ENCODE measurements around the gene RPL13. TPM values are rescaled to one million over a fixed set of nuclear protein-coding genes. Genes with fewer than 3 reads are reported as not detected.

Gene RPL13
- total and polyA plus RNA-seq, 4 donors = 699 to 2,663 (median 1,571) TPM

DNA sequence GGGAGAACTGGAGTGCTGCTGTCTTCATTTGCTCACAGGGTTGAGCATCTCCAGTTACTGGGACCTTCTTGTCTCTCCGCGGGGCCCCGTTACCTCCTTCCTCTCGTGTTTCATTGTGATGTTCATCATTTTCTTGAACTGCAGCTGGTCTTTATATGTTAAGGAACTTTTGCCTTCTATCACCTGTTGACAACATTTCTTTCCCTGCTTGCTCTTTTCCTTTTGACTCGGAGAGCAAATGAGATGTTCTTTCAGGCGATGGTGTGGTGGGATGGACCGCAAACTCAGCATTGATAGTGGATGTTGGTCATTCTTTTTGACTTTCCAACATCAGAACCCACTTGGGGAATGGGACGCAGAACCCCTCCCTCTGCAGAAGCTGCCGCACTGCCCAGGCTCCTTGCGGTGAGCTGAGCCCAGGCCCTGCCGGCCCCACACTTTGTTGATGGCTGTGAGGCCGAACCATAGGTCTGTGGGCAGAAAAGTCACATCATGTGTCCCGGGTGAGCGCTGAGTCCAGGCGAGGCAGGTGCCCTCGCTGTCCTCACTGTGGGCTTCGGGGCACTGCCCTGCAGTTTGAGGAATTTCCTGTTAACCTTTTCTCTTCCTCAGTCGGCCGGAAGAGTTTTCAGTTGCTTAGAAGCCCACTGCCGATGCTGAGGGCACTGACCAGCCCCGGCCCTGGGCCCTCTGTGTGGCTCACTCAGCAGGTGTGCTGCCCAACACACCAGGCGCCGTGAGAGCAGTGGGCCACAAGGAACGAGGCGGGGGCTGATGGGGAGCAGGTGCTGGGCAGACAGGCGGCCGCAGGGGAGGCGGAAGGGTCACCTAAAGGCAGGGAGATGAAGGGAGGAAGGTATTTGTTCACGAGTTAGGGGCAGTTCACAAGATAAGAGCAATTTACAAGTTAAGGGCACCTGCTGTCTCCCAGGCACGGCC is 7.4 kb downstream of the RPL13 start:
- TF ChIP-seq NR2F2 (IDR thresholded peaks at IDR 0.05) (no peak), RAD21 (IDR thresholded peaks at IDR 0.05) (no peak), GABPA (IDR thresholded peaks at IDR 0.05 in 1 of 2, conservative IDR thresholded peaks at IDR 0.05 in 1 of 2) (no peak), HNF4A (conservative IDR thresholded peaks at IDR 0.05) (no peak), JUND (IDR thresholded peaks at IDR 0.05) (no peak), RXRA (IDR thresholded peaks at IDR 0.05) (no peak), EGR1 (IDR thresholded peaks at IDR 0.05; ENCODE audit: low read depth in 2 of 2) (no peak), FOXA1 (IDR thresholded peaks at IDR 0.05) (no peak)
- TF ChIP-seq, protein P1, sequence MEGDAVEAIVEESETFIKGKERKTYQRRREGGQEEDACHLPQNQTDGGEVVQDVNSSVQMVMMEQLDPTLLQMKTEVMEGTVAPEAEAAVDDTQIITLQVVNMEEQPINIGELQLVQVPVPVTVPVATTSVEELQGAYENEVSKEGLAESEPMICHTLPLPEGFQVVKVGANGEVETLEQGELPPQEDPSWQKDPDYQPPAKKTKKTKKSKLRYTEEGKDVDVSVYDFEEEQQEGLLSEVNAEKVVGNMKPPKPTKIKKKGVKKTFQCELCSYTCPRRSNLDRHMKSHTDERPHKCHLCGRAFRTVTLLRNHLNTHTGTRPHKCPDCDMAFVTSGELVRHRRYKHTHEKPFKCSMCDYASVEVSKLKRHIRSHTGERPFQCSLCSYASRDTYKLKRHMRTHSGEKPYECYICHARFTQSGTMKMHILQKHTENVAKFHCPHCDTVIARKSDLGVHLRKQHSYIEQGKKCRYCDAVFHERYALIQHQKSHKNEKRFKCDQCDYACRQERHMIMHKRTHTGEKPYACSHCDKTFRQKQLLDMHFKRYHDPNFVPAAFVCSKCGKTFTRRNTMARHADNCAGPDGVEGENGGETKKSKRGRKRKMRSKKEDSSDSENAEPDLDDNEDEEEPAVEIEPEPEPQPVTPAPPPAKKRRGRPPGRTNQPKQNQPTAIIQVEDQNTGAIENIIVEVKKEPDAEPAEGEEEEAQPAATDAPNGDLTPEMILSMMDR (IDR thresholded peaks at IDR 0.05; ENCODE audit: low read depth, low read length, missing input control) = no peak
- TF ChIP-seq, protein P2, sequence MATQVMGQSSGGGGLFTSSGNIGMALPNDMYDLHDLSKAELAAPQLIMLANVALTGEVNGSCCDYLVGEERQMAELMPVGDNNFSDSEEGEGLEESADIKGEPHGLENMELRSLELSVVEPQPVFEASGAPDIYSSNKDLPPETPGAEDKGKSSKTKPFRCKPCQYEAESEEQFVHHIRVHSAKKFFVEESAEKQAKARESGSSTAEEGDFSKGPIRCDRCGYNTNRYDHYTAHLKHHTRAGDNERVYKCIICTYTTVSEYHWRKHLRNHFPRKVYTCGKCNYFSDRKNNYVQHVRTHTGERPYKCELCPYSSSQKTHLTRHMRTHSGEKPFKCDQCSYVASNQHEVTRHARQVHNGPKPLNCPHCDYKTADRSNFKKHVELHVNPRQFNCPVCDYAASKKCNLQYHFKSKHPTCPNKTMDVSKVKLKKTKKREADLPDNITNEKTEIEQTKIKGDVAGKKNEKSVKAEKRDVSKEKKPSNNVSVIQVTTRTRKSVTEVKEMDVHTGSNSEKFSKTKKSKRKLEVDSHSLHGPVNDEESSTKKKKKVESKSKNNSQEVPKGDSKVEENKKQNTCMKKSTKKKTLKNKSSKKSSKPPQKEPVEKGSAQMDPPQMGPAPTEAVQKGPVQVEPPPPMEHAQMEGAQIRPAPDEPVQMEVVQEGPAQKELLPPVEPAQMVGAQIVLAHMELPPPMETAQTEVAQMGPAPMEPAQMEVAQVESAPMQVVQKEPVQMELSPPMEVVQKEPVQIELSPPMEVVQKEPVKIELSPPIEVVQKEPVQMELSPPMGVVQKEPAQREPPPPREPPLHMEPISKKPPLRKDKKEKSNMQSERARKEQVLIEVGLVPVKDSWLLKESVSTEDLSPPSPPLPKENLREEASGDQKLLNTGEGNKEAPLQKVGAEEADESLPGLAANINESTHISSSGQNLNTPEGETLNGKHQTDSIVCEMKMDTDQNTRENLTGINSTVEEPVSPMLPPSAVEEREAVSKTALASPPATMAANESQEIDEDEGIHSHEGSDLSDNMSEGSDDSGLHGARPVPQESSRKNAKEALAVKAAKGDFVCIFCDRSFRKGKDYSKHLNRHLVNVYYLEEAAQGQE (IDR thresholded peaks at IDR 0.05) = no peak
- TF ChIP-seq, protein P3, sequence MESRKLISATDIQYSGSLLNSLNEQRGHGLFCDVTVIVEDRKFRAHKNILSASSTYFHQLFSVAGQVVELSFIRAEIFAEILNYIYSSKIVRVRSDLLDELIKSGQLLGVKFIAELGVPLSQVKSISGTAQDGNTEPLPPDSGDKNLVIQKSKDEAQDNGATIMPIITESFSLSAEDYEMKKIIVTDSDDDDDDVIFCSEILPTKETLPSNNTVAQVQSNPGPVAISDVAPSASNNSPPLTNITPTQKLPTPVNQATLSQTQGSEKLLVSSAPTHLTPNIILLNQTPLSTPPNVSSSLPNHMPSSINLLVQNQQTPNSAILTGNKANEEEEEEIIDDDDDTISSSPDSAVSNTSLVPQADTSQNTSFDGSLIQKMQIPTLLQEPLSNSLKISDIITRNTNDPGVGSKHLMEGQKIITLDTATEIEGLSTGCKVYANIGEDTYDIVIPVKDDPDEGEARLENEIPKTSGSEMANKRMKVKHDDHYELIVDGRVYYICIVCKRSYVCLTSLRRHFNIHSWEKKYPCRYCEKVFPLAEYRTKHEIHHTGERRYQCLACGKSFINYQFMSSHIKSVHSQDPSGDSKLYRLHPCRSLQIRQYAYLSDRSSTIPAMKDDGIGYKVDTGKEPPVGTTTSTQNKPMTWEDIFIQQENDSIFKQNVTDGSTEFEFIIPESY (IDR thresholded peaks at IDR 0.05) = no peak
- no peak overlapping the region for H3K4me3 ChIP-seq (ENCODE audit: low read depth in 1 of 3, low read length in 3 of 3)
- DNase-seq (ENCODE audit: low spot score) = no peak

DNA sequence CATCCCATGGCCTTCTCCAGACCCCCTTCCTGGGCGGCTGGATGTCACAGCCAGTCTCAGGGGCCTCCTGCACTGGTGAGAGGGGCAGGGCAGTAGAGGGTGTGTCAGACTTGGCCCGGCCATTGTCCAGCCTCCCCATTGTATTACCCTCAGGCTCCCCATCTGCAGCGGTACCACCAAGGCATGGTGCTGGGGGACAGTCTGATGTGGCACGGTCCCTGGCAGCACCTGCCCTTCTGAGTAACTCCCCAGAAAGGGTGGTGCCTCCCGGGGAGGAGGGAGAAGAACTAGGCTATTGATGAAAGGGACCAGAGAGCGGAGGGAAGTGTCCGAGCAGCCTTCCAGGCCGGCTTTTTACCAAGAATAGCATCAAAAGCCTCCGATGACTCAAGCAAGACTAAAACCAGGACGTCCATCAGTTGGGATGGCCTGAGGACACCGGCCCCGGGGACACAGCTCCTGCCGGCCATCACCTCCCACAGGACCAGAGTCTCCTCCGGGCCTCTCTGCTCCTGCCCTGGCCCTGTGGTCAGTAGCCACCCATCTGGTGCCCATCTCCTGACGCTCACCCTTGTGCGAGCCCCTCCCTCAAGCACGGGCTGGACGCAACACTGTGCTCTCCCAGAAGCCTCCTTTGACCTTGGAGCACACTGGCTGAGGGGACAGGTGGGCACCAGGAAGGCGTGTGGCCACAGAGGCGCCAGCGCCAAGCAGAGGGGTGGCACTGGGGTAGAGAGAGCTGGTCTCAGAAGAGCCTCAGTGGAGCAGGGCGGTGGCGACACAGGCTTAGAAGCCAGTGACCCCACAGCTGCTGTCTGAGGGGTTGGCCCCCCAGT is 9.2 kb downstream of the RPL13 start:
- H3K9ac ChIP-seq (ENCODE audit: low read depth in 1 of 2, low read length in 2 of 2) = no peak overlapping the region
- H3K9me3 ChIP-seq (ENCODE audit: control insufficient read depth in 4 of 4, low read length in 3 of 4) = no peaks in the 10 kb centered on the region
- no peak for DNase-seq (ENCODE audit: low spot score)
- no peaks in the 10 kb centered on the region for H3K27me3 ChIP-seq (ENCODE audit: control insufficient read depth in 4 of 4, insufficient read depth in 4 of 4, low read length in 3 of 4)
- WGBS = 84% methylated on average over 23 of the region's 23 CpGs
- H3K4me1 ChIP-seq (ENCODE audit: control insufficient read depth in 4 of 4, insufficient read depth in 4 of 4, low read length in 3 of 4) = peaks cover 8 to 25% (median 22%) of the 10 kb centered on the region in 4 donors
- no peak overlapping the region for H3K27ac ChIP-seq (ENCODE audit: low read depth in 1 of 2, low read length in 2 of 2)
- no peak overlapping the region for H3K4me3 ChIP-seq (ENCODE audit: low read depth in 1 of 3, low read length in 3 of 3)
- no peaks in the 10 kb centered on the region for H3K36me3 ChIP-seq (ENCODE audit: control insufficient read depth in 4 of 4, insufficient read depth in 3 of 4, low read depth in 1 of 4, low read length in 3 of 4)
- TF ChIP-seq HNF4G (IDR thresholded peaks at IDR 0.05) = no peak
- TF ChIP-seq, protein P4, sequence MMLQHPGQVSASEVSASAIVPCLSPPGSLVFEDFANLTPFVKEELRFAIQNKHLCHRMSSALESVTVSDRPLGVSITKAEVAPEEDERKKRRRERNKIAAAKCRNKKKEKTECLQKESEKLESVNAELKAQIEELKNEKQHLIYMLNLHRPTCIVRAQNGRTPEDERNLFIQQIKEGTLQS (IDR thresholded peaks at IDR 0.05) = no peak
- TF ChIP-seq, protein P1 (IDR thresholded peaks at IDR 0.05; ENCODE audit: low read depth, low read length, missing input control) = no peak
- TF ChIP-seq GABPA (IDR thresholded peaks at IDR 0.05 in 1 of 2, conservative IDR thresholded peaks at IDR 0.05 in 1 of 2) = no peak
- TF ChIP-seq RAD21 (IDR thresholded peaks at IDR 0.05) = no peak
- TF ChIP-seq, protein P3 (IDR thresholded peaks at IDR 0.05) = no peak
- TF ChIP-seq FOXA2 (IDR thresholded peaks at IDR 0.05) = no peak
- no peak for TF ChIP-seq EGR1 (IDR thresholded peaks at IDR 0.05; ENCODE audit: low read depth in 2 of 2)
- TF ChIP-seq, protein P5, sequence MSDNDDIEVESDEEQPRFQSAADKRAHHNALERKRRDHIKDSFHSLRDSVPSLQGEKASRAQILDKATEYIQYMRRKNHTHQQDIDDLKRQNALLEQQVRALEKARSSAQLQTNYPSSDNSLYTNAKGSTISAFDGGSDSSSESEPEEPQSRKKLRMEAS (IDR thresholded peaks at IDR 0.05) = no peak

More for the DNA sequence above, 7.4 kb downstream of the RPL13 start:
- H3K36me3 ChIP-seq (ENCODE audit: control insufficient read depth in 4 of 4, insufficient read depth in 3 of 4, low read depth in 1 of 4, low read length in 3 of 4) = peaks cover 6 to 16% (median 15%) of the 10 kb centered on the region in 4 donors
- no peak overlapping the region for H3K9ac ChIP-seq (ENCODE audit: low read depth in 1 of 2, low read length in 2 of 2)
- WGBS = 81% methylated on average over 30 of the region's 30 CpGs
- no peaks in the 10 kb centered on the region for H3K9me3 ChIP-seq (ENCODE audit: control insufficient read depth in 4 of 4, low read length in 3 of 4)
- peaks cover 10 to 42% (median 26%) of the 10 kb centered on the region in 4 donors for H3K4me1 ChIP-seq (ENCODE audit: control insufficient read depth in 4 of 4, insufficient read depth in 4 of 4, low read length in 3 of 4)
- H3K27ac ChIP-seq (ENCODE audit: low read depth in 1 of 2, low read length in 2 of 2) = no peak overlapping the region
- no peaks in the 10 kb centered on the region for H3K27me3 ChIP-seq (ENCODE audit: control insufficient read depth in 4 of 4, insufficient read depth in 4 of 4, low read length in 3 of 4)
